RWPE2 (cell line): ENCODE measurements around the gene ENKD1.
A peak's percentile ranks its signal among the peaks of the same experiment; 100 is the strongest.

Experiments
- ATAC-seq: fragments of 200-7000 bp; cut with Tn5 transposase; 3 replicates; pipeline ENCODE4 v1.9.1; 2021; ENCODE audit warnings: low read depth
- DNase-seq: peaks from one replicate; pipeline ENCODE4 v3.0.0-alpha.2; 2020; ENCODE audit warnings: low spot score
- H3K27ac ChIP-seq: fragments of 450-650 bp; 2 replicates; pipeline ENCODE4 v1.5.1; 2017; ENCODE audit warnings: mild to moderate bottlenecking; ENCODE audit not compliant: poor library complexity, severe bottlenecking
- H3K27me3 ChIP-seq: fragments of 250-450 bp; sonication (Bioruptor Pico); 2 replicates; pipeline ENCODE4 v1.5.1; 2021; ENCODE audit warnings: mild to moderate bottlenecking, moderate library complexity; ENCODE audit not compliant: insufficient read depth, poor library complexity, severe bottlenecking
- H3K36me3 ChIP-seq: fragments of 250-450 bp; sonication (Bioruptor Pico); 2 replicates; pipeline ENCODE4 v1.5.1; 2020; ENCODE audit warnings: low read depth, mild to moderate bottlenecking, moderate library complexity
- H3K4me1 ChIP-seq: fragments of 250-450 bp; sonication (Bioruptor Pico); 2 replicates; pipeline ENCODE4 v1.5.1; 2021; ENCODE audit warnings: mild to moderate bottlenecking, moderate library complexity; ENCODE audit not compliant: insufficient read depth, poor library complexity, severe bottlenecking
- H3K4me3 ChIP-seq: fragments of 250-450 bp; sonication (Bioruptor Pico); 2 replicates; pipeline ENCODE4 v1.5.1; 2021; ENCODE audit warnings: mild to moderate bottlenecking, moderate library complexity; ENCODE audit not compliant: severe bottlenecking
- H3K9me3 ChIP-seq: fragments of 250-450 bp; sonication (Bioruptor Pico); 2 replicates; pipeline ENCODE4 v1.5.1; 2021; ENCODE audit warnings: mild to moderate bottlenecking, moderate library complexity; ENCODE audit not compliant: severe bottlenecking
- TF ChIP-seq, protein P1 (sequence below): fragments of 450-650 bp; IDR thresholded peaks from one replicate; pipeline ENCODE4 v1.5.1; 2017; ENCODE audit warnings: mild to moderate bottlenecking, moderate library complexity; ENCODE audit not compliant: poor library complexity, severe bottlenecking

ENKD1 gene

DNA sequence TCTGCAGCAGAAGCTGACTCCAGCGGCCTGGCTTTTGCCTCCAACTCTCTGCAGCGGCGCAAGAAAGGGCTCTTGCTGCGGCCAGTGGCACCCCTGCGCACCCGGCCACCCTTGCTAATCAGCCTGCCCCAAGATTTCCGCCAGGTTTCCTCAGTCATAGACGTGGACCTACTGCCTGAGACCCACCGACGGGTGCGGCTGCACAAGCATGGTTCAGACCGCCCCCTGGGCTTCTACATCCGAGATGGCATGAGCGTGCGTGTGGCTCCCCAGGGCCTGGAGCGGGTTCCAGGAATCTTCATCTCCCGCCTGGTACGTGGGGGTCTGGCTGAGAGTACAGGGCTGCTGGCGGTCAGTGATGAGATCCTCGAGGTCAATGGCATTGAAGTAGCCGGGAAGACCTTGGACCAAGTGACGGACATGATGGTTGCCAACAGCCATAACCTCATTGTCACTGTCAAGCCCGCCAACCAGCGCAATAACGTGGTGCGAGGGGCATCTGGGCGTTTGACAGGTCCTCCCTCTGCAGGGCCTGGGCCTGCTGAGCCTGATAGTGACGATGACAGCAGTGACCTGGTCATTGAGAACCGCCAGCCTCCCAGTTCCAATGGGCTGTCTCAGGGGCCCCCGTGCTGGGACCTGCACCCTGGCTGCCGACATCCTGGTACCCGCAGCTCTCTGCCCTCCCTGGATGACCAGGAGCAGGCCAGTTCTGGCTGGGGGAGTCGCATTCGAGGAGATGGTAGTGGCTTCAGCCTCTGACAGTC, 4.5 kb downstream of the ENKD1 start:
- peaks cover 3% of the 10 kb centered on the region for H3K4me1 ChIP-seq
- ATAC-seq (no peak), DNase-seq (no peak)
- TF ChIP-seq, protein P1, sequence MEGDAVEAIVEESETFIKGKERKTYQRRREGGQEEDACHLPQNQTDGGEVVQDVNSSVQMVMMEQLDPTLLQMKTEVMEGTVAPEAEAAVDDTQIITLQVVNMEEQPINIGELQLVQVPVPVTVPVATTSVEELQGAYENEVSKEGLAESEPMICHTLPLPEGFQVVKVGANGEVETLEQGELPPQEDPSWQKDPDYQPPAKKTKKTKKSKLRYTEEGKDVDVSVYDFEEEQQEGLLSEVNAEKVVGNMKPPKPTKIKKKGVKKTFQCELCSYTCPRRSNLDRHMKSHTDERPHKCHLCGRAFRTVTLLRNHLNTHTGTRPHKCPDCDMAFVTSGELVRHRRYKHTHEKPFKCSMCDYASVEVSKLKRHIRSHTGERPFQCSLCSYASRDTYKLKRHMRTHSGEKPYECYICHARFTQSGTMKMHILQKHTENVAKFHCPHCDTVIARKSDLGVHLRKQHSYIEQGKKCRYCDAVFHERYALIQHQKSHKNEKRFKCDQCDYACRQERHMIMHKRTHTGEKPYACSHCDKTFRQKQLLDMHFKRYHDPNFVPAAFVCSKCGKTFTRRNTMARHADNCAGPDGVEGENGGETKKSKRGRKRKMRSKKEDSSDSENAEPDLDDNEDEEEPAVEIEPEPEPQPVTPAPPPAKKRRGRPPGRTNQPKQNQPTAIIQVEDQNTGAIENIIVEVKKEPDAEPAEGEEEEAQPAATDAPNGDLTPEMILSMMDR: no peak
- no peak overlapping the region for H3K4me3 ChIP-seq
- no peaks in the 10 kb centered on the region for H3K9me3 ChIP-seq
- H3K27me3 ChIP-seq: no peaks in the 10 kb centered on the region
- H3K36me3 ChIP-seq: peaks cover 10% of the 10 kb centered on the region
- no peak overlapping the region for H3K27ac ChIP-seq

DNA sequence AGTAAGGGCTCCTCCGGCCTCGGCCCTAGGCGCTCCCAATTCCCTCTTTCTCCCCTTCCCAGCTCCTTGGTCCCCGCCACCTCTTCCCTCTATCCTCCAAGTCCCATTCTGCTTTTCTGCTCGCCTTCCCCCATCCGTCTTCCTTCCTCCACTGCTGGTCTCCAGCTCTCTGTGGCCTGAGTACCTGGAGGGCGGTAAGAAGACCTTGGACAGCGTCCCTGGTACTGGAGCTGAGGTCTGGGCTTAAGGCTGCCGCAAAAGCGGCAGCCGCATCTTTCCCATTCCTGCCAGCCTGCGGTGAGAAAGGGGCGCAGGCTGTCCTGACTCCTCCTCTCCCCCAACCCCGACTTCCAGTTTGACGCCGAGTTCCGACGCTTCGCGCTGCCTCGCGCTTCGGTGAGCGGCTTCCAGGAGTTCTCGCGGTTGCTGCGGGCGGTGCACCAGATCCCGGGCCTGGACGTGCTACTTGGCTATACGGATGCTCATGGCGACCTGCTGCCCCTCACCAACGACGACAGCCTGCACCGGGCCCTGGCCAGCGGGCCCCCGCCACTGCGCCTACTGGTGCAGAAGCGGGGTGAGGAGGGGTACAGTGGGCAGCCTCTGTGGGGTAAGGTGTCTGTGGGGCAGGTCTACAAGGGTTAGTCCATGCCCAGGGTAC, 5.3 kb downstream of the ENKD1 start:
- ATAC-seq (peak; percentile 20), DNase-seq (no peak)
- Histone ChIP-seq H3K27ac (peak overlapping the region; percentile 57), H3K27me3 (no peaks in the 10 kb centered on the region), H3K36me3 (peaks cover 10% of the 10 kb centered on the region), H3K4me1 (peaks cover 3% of the 10 kb centered on the region), H3K9me3 (no peaks in the 10 kb centered on the region), H3K4me3 (peak overlapping the region; percentile 85)
- TF ChIP-seq, protein P1: no peak

DNA sequence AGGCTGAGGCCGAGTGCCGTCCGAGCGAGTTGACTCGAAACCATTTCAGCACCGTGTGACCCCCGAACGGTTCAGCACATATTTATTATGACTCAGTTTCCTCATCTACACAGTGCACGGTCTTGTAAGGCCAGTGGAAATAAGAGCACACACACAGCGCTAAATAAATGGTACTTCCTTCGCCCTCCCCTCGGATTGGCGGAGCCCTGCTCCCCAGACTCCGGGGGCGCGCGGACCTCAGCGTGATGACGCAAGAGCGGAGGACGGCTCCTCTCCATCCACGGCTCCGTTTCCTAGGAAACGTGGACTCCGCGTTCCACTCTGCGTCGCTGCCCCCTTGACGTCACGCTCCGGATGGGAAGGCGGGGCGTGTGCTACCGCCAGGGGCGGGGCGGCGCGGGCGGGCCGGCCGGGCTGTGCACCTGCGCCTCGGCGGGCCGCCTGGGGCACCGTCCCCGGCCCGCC, 6.0 kb downstream of the ENKD1 start, which contains the start of gene PARD6A:
Gene PARD6A (plus strand): TSS at position 397 of the 465 bp plus-strand sequence. CDS start 79 bp downstream, outside the sequence.
- peak within 1 kb of the TSS; percentile 57 for H3K27ac ChIP-seq
- H3K27me3 ChIP-seq: no peaks in the 10 kb centered on the region
- ATAC-seq (peak; percentile 52), DNase-seq (peak; percentile 97)
- TF ChIP-seq, protein P1: no peak
- H3K4me1 ChIP-seq: no peaks in the 10 kb centered on the region
- H3K36me3 ChIP-seq: peaks cover 10% of the 10 kb centered on the region
- no peaks in the 10 kb centered on the region for H3K9me3 ChIP-seq
- peak within 1 kb of the TSS; percentile 85 for H3K4me3 ChIP-seq

DNA sequence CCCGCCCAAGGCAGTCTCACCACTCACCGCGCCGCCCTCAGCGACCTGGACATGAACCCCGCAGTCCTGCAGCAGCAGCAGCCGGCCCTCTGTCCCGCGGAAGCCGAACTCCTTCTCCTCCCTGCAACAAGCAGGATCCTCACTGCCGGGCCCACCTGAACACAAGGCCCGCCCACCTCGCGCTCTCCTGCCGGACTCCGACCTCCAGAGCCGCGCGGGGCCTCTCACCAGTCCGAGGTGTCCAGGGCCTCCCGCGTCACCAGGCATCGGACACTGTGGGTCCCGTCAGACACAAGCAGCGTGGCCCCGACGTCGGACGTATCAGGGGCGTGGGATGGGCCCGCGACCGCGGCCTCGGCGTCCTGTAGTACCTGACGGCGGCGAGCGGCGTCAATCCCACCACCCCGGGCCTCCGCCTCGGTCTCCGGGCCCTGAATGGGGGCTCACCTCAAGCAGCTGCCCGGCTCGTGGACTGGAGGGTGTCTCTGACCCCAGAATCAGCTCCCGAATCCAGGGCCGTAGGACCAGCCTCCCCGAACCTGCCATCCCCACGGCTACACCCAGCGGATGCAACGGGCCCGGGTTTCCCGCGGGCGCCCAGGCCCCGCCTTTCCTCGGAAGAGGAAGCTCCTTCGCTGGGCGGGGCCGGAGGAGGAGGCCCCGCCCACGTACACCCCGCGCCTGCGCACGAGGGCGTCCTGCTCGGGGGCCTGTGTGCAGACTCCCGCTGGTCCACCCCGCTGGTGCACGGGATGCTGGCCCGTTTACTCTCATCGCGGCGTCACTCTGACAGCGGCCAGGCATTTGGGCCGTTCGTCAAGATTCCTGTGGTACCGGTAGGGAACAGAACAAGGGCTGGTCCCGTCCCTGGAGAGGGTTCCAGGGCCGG, 6.6 kb downstream of the ENKD1 start, which contains the start of gene ACD:
Gene ACD (minus strand): TSS at position 586 of the 889 bp plus-strand sequence. CDS start 40 bp downstream, at position 546.
- Histone ChIP-seq H3K4me3 (peak within 1 kb of the TSS; percentile 85), H3K4me1 (no peaks in the 10 kb centered on the region), H3K27ac (peak within 1 kb of the TSS; percentile 57), H3K27me3 (peaks cover 5% of the 10 kb centered on the region), H3K9me3 (no peaks in the 10 kb centered on the region), H3K36me3 (peaks cover 10% of the 10 kb centered on the region)
- peak; percentile 88 for DNase-seq
- TF ChIP-seq, protein P1: no peak
- peak; percentile 64 for ATAC-seq
